Stimulated activated CD8-positive, alpha-beta memory T cell treated with anti-CD3 and anti-CD28 coated beads, Interleukin-2, amount 100 ng/mL, for 1 hour (primary cell): ENCODE measurements around the gene MTFMT.
"Not testable (repeated sequence)": the region's sequence is repeated elsewhere in the genome, so short reads cannot be mapped to it uniquely, and the experiment has no call there.

ENCODE experiments used
- DNase-seq, 2 donors: peaks; one replicate each; pipeline ENCODE4 v3.0.0-alpha.2; 2020; ENCODE audit warnings: low read depth in 2 of 2

MTFMT gene

DNA sequence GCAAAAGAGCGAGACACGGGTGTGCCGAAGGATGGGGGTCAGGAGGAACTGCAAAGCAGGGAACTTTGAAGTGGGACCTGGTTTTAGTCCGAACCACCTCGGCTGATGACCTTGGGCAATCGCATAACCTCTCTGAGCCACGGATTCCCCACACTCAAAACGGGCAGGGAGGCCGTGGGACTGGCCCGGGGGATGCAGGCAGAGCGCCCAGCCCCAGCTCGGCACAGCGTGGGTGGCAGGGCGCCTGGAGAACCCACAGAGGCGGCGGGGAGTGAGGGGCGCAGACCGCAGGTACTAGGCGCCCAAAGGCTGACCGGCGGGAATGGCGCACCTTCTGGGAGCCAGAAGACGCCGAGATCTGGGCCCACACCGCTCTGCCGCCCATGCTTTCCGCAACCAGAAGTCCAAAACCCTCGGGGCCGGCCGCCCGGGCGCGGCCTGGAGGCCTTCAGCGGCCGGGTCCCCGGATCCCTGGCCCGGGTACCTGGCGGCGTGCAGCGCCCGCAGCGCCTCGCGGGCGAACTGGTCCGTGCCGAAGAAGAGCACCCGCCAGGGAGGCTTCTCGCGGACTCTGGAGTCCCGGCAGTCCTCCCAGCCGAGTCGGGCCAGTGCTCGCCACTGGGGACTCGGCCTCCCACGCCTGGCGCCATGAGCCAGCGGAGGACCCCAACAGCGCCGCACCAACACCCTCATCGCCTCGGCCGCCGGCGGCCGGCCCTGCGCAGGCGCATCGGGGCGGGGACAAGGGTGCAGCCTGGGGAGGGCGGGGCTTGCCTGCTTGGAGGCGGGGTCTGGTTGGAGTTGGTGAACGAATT lies at the start of gene MTFMT:
Gene MTFMT (minus strand): TSS at position 719 of the 815 bp plus-strand sequence. CDS start 26 bp downstream, at position 693.
- DNase-seq = peak; percentile 89 to 91

DNA sequence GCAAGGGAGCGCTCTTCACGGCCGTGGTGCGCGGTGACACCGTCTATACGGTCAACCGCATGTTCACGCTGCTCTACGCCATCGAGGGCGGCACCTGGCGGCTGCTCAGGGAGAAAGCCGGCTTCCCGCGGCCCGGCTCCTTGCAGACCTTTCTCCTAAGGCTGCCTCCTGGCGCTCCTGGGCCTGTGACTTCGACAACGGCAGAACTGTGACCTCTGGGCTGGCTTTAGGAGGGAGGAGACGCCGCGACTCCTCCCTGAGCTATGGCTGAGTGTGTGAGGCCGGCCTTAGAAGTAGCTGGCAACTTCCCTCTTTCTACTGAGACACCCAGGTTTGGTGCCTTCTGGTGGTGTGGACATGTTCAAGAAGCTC lies 48.5 kb upstream of the MTFMT start:
- peak in 1 of 2 donors; percentile 18 for DNase-seq

DNA sequence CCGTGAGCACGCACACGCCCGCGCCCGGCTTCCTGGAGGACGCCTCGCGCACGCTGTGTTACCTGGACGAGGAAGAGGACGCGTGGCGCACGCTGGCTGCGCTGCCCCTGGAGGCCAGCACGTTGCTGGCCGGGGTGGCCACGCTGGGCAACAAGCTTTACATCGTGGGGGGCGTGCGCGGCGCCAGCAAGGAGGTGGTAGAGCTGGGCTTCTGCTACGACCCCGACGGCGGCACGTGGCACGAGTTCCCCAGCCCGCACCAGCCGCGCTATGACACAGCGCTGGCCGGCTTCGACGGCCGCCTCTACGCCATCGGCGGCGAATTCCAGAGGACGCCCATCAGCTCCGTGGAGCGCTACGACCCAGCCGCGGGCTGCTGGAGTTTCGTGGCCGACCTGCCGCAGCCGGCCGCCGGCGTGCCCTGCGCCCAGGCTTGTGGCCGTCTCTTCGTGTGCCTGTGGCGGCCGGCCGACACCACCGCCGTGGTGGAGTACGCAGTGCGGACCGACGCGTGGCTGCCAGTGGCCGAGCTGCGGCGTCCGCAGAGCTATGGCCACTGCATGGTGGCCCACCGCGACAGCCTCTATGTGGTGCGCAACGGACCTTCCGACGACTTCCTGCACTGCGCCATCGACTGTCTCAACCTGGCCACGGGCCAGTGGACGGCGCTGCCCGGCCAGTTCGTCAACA lies 48.0 kb upstream of the MTFMT start:
- no peak for DNase-seq

DNA sequence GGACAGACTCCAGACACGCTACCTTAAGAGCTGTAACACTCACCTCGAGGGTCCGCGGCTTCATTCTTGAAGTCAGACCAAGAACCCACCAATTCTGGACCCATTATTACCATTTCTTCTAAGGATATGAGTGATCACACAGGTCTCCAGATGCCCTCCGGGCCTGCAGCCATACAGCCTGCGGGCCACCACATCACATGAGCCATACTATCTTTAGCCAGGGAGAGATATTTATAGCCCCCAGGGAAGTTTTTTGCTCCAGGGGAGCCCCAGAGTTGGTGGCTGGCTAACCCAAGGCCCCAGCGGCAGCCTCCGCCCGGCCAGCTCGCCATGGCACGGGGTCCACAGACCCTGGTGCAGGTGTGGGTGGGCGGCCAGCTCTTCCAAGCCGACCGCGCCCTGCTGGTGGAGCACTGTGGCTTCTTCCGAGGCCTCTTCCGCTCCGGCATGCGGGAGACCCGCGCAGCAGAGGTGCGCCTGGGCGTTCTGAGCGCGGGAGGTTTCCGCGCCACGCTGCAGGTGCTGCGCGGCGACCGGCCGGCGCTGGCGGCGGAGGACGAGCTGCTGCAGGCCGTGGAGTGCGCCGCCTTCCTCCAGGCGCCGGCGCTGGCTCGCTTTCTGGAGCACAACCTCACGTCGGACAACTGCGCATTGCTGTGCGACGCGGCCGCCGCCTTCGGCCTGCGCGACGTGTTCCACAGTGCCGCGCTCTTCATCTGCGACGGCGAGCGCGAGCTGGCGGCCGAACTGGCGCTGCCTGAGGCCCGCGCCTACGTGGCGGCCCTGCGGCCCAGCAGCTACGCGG lies 47.2 kb upstream of the MTFMT start, which contains the start of gene KBTBD13:
Gene KBTBD13 (plus strand): TSS at position 261 of the 805 bp plus-strand sequence. CDS start 70 bp downstream, at position 331.
- no peak for DNase-seq

DNA sequence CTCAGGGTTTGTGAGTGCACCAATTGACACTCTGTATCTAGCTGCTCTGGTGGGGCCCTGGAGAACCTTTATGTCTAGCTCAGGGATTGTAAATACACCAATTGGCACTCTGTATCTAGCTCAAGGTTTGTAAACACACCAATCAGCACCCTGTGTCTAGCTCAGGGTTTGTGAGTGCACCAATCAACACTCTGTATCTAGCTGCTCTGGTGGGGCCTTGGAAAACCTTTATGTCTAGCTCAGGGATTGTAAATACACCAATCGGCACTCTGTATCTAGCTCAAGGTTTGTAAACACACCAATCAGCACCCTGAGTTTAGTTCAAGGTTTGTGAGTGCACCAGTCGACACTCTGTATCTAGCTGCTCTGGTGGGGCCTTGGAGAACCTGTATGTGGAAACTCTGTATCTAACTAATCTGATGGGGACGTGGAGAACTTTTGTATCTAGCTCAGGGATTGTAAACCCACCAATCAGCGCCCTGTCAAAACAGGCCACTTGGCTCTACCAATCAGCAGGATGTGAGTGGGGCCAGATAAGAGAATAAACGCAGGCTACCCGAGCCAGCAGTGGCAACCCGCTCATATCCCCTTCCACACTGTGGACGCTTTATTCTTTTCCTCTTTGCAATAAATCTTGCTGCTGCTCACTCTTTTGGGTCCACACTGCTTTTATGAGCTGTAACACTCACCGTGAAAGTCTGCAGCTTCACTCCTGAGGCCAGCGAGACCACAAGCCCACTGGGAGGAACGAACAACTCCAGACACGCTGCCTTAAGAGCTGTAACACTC lies 46.4 kb upstream of the MTFMT start:
- not testable (repeated sequence) for DNase-seq

DNA sequence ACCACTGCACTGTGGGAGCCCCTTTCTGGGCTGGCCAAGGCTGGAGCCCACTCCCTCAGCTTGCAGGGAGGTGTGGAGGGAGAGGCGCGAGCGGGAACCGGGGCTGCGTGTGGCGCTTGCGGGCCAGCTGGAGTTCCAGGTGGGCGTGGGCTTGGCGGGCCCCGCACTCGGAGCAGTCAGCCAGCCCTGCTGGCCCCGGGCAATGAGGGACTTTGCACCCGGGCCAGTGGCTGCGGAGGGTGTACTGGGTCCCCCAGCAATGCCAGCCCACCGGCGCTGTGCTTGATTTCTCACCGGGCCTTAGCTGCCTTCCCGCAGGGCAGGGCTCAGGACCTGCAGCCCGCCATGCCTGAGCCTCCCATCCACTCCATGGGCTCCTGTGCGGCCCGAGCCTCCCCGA lies 45.5 kb upstream of the MTFMT start:
- DNase-seq = not testable (repeated sequence)

DNA sequence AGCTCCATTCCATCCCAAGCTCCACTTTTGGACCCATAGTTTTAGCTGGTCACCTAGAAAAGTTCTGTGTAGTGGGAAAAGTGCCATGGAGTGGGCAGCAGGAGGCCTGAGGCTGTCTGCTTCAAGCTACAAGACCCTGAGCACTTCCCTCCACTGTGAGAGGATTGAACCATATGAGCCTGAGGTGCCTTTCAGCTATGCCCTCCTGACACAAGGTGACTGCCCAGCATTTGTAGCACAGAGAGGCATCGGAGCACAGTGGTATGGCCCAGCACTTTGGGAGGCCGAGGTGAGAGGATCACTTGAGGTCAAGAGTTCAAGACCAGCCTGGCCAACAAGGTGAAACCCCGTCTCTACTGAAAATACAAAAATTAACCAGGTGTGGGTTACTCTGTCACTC lies 43.2 kb upstream of the MTFMT start:
- no peak for DNase-seq

DNA sequence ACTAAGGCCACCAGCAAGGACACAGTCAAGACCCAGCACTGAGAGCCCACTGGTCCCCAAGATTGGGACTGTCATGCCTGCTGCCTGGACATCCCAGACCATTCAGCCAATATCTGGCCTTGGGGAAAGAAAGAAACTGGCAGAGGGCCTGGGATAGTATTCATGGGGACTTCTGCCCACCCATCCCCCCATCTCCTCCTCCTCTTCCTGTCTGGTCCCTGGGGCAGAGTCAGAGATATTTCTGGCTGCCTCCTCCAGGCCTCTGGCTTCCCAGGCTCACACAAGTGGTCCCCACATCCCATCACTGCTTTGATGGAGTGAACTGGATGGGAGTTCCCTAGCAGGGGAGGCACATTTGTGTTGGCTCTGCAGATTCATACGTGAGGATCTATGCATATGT lies 42.6 kb upstream of the MTFMT start:
- DNase-seq = no peak

DNA sequence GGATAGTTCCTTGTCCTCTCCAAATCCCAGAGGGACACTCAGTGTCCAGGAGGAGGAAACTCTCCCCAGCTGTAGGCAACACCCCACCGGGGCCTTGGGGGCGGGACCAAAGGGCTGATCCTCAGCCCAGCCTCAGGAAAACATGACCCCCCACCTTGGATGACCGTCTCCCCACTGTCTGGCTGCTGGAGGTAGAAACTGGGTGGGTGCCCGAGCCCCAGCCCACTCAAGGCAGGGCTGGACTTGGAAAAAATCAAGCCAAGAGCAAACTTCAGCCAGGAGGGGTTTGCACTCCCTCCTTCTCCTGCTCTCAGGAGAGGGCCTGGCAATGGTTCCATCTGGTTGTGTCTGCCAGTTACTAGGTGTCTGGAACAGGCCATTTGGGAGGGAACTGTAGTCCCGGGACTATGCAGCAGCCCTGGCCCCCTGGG lies 42.0 kb upstream of the MTFMT start:
- DNase-seq = no peak

DNA sequence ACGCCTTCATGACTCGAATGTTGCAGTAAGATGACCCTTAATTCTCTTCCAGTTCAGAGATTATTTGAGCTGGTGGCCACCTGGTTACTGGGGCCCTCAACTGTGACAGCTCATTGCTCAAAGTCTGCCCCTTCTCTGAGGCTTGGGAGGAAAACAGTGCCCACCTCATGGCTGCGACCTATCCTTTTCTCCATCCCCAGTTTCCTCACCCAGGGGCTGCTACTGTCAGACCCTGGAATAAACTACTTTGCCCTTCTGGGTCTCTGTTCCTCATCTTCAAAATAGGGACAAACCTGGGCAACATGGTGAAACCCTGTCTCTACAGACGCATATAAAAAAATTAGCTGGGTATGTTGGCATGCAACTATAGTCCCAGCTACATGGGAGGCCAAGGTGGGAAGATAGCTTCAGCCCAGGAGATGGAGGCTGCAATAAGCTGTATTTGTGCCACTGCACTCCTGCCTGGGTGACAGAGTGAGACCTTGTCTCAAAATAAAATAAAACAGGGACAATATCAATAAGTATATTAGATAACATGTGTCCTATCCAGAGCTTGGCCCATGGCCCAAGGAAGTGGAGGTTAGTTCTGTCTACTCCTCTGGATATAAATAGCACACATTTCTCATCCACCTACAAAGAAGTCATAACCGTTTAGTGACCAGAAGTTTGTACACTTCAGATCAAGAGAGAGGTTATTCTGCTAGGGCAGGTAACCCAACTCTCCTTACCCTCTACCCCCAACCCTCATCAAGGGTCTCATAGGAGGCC lies 40.5 kb upstream of the MTFMT start:
- DNase-seq = no peak

DNA sequence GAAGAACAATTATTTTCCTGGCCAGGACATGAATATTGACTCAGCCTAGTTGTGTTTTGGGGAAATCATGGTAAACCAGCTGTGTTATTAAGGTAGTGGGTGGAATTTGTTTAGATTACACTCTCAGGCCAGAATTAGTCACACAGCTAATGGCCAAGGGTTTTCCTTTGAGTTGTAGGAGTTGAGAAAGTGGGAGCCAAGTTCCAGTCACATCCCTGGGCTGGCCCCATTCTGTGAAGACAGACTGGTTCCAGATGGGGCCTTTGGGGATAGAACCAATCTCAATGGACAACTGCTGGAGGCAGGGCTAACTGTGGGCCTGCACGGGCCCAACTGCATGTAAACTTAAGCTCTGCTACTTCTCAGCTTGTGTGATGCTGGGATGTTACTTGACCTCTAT lies 39.7 kb upstream of the MTFMT start:
- DNase-seq = no peak

DNA sequence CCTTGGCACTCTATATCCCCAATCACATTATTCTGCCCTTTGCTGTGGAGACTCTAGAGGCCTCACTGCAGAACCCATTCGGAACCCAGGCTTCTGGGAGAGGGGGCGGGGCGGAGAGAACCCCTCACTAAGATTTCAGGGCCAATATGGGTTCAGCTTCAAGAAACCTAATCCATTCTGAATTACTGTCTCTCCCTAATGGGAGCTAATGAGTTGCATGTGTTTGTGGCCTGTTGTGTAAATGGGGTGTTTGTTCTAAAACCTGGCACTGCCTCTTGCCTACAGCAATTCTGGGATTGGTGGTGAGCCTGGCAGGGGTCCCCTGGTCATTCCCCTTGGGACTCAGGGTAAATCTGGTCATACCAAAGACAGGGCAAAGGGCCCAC lies 39.0 kb upstream of the MTFMT start:
- no peak for DNase-seq

DNA sequence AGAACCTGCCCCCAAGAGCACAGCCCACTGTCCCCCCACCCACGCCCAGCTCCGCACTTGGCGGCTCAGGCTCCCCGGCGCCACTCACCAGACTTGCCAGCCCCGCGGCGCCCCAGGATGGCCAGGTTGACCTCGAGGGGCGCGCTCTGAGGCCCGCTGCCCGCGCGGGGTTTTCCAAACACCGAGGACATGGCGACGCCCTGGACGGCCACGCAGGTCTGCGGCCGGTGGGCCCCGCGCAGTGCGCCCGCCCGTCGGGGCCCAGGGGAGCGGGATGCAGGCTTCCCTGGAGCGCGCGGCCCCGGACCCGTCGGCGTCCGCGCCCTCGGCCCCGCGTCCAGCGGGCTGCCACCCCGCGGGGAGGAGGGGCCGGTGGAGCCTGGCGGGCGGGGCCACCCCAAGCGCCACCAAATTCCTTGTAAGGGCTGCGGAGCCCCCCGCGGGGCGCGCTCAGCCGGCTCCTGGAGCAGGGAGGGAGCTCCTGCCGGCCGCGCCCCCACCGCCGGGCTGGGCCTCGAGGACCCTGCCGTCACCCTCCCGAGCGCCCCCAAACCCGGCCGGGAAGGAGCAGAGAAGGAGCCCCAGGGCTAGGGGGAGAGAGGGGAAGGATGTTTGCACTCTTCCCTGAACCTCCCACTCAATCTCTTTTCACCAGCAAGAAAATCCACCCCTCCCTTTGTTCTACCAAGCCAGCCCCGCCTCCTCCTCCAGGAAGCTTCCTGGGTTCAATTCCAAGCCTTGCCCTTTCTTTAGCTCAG lies 38.4 kb upstream of the MTFMT start, which contains the start of gene RASL12:
Gene RASL12 (minus strand): TSS at position 347 of the 758 bp plus-strand sequence. CDS start 156 bp downstream, at position 191.
- DNase-seq = no peak

DNA sequence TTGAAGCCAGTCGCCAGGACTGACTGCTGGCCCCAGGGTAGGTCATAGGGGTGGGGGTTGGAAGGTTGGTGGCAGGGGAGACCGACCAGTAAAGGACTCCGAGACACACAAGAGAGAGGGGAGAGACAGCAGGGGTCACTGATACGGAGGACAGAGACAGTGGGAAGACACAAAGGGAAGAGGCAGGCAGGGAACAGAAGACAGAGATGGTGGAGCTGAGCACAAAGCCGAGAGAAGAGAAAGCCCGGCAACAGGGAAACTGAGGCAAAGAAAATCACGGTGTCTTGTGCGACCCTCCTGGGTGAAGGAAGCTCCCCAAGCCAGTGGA lies 37.8 kb upstream of the MTFMT start:
- no peak for DNase-seq

DNA sequence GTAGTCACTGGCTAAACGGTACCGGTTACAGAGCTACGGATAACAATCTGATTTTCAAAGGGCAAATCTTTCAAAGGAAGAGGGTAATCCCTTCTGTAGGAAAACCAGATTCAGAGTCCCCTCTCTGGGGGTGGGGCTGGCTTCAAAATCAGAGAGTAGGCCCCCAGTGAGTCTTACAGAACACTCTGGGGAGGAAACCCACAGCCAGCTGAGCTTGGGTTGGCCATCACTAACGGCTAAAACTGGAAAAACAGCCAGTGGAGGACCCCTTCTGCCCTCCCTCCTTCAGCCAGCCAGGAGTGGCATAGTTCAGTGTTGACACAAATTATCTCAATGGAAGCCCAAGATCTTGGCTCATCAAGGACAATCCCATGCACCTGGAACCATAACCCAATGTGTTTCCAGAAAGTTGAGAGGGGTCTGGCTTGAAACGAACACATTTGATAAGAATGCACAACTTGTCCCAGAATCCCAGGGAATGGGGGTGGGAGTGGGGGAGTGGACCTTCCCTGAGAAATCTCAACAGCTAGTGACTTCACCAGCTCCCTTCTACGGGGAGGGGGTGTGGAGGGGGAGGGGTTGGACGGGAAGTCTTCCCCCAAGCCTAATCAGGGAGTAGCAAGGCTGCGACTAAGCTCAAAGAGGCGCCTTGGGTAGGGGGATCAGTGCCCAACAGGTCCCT lies 37.3 kb upstream of the MTFMT start:
- DNase-seq = no peak

DNA sequence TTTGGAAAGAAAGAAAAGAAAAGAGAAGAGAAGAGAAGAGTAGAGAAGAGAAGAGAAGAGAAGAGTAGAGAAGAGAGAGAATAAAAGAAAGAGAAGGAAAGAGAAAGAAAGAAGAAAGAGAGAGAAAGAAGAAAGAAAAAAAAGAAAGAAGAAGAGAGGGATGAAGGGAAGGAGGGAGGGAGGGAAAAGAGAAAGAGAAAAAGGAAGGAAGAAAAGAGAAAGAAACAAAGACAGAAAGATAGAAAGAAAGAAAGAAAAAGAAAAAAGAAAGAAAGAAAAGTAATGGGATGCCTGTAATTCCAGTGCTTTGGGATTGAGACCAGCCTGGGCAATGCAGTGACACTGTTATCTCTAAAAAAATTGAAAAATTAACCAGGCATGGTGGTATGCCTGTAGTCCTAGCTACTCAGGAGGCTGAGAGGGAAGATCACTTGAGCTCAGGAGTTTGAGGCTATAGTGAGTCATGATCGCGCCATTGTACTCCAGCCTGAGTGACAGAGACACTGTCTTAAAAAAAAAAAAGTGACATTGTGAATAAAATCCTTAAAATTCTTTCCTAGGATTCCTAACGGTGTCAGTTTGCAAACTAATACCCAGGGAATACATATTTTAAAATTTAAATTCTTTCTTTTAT lies 36.7 kb upstream of the MTFMT start:
- no peak for DNase-seq

DNA sequence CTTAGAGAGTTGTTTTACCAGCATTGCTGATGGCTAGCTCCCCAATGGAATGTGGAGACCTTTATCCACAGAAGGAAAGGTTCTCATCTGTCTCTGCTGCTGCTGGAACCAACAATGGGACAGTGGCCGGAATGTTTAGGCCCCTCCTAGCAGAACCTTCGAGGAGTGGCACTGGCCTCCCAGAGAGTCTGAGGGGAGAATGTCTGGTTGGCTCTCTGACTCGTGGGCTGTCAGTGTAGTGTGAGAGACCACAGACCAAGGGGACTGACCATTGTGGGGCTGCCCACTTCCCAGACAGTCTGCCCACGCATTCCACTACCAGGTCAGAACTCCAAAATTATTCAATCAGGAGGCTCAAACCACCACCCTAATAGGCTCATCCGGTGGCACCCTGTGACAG lies 33.3 kb upstream of the MTFMT start:
- DNase-seq = no peak

DNA sequence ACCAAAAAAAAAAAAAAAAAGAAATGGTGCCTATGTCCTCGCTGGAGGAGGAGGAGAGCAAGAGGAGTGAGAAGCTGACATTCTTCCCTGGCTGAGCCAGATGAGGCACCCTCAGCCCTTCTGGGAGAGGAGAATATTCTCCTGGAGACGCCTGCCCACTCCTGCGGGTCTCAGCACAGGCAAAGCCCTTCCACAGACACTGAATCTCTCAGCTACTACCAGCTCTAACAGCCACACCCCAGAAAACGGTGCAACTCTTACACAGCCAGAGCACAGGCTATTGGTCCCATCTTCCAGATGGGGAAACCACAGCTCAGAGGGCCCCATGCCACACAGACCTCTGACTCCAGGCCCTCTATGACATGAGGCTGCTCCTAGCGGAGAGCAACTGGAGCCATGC lies 32.6 kb upstream of the MTFMT start:
- no peak for DNase-seq
